Stimulated activated CD4-positive, alpha-beta T cell treated with anti-CD3 and anti-CD28 coated beads, Interleukin-4, amount 100 ng/mL, for 1 hour (primary cell): ENCODE results near the gene RIMS3.
A peak's percentile ranks its signal among the peaks of the same experiment; 100 is the strongest.

Experiments used
- DNase-seq: peaks from one replicate; pipeline ENCODE4 v3.0.0-alpha.2; 2020

RIMS3 gene

GRCh38 chr1:40627987-40628902, 37.2 kb downstream of the RIMS3 start:
- no peak for DNase-seq

GRCh38 chr1:40626383-40626770, 39.1 kb downstream of the RIMS3 start:
- DNase-seq, result no peak

- DNase-seq, result no peak
Observed at GRCh38 chr1:40625476-40626382, 39.8 kb downstream of the RIMS3 start.

GRCh38 chr1:40625076-40625475, 40.4 kb downstream of the RIMS3 start:
- DNase-seq, result peak; percentile 8

GRCh38 chr1:40622936-40623629, 42.4 kb downstream of the RIMS3 start:
- no peak for DNase-seq

- DNase-seq, result no peak
Observed at GRCh38 chr1:40621821-40622450, 43.5 kb downstream of the RIMS3 start.

GRCh38 chr1:40620586-40621210, 44.8 kb downstream of the RIMS3 start:
- no peak for DNase-seq

- DNase-seq, result no peak
Observed at GRCh38 chr1:40620150-40620549, 45.3 kb downstream of the RIMS3 start.

GRCh38 chr1:40618108-40618507, 47.4 kb downstream of the RIMS3 start:
- DNase-seq, result no peak

DNA sequence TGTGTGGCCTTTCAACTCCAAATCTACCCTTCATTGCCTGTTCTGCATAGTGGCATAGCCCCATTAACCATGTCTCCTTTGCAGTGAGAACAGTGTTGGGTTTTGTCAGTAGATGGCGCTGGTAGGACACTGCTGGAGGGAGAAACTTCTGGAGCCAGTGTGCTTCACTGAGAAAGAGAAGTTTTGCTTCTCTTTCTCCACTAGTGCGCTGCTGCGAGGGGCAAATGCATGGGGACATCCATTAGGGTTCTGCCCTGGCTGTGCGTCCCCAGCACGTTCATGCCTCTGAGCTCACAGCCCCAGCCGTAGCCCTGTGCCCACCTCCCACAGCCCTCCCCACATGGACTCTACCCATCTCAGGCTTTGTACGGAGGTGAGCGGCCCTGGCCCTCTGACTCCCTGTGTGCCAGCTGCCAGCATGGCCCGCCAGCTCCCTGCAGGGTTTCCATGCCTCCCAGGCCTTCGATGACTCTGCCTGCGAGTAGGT, 53.1 kb downstream of the RIMS3 start:
- DNase-seq, result peak; percentile 57

- DNase-seq, result no peak
Observed at GRCh38 chr1:40610156-40610555, 55.3 kb downstream of the RIMS3 start.

DNA sequence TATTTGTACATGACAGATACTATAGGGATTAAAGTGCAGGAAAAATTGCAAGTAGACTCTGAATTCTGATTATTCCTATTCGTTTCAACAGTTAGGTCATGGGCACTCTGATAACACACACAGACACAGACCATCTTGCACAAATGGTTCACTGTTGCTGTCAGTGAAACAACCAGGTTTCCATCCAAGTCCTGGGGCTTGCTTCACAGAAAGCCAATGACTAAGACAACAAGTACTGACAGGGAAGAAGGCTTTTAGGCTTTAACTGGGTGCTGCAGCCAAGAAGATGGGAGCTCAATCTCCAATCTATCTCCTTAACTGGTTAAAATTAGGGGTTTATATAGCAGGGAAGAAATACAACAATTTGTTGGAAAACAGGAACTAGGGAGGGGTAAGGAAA, 57.6 kb downstream of the RIMS3 start:
- DNase-seq, result no peak

- DNase-seq, result no peak
Observed at GRCh38 chr1:40606978-40607377, 58.5 kb downstream of the RIMS3 start.

- no peak for DNase-seq
Observed at GRCh38 chr1:40606194-40606593, 59.3 kb downstream of the RIMS3 start.

DNA sequence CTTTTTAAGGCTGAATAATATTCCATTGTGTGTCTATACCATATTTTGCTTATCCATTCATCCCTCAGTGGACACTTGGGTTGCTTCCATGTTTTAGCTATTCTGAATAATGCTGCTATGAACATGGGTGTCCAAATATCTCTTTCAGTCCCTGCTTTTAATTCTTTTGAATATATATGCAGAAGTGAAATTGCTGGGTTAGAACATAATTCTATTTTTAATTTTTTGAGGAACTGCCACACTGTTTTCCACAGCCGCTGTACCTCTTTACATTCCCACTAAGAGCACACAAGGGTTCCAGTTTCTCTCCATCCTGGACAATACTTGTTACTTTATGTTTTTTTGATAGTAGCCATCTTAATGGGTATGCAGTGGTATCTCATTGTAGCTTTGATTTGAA, 65.6 kb downstream of the RIMS3 start:
- no peak for DNase-seq

DNA sequence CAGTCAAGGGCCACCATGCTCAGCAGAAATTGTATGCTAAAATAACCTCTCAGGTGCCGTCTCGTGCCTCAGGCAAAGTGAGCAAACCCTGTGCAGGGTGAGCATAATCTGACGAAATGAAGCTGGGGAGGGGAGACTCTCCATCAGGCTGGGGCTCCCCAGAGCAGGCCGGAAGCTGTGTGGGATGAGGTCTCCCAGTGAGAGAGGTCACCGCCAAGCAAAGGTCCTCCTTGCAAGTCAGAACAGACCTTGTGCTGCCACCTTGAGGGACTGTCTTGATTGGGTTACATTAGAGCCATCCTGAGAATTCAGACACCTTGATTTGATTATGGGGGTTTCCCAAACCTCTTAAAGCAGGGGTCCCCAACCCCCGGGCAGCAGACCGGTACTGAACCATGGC, 69.9 kb downstream of the RIMS3 start:
- DNase-seq, result no peak

DNA sequence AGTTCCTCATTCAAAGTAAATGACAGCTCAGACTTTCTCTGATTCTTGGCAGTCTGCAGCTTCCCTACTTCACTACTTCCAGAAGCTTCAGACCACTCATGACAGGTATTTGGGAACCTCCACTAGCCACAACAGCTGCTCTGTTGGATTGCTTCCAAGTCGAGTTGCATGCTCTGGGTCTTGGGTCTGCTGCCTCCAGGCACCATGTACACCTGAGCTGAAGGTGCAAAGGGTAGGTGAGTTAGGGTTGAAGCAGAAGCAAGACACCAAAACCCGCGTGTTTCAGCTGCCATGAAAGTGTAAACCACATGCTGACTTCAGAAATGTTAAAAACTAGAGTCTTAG, 71.3 kb downstream of the RIMS3 start:
- DNase-seq, result no peak

DNA sequence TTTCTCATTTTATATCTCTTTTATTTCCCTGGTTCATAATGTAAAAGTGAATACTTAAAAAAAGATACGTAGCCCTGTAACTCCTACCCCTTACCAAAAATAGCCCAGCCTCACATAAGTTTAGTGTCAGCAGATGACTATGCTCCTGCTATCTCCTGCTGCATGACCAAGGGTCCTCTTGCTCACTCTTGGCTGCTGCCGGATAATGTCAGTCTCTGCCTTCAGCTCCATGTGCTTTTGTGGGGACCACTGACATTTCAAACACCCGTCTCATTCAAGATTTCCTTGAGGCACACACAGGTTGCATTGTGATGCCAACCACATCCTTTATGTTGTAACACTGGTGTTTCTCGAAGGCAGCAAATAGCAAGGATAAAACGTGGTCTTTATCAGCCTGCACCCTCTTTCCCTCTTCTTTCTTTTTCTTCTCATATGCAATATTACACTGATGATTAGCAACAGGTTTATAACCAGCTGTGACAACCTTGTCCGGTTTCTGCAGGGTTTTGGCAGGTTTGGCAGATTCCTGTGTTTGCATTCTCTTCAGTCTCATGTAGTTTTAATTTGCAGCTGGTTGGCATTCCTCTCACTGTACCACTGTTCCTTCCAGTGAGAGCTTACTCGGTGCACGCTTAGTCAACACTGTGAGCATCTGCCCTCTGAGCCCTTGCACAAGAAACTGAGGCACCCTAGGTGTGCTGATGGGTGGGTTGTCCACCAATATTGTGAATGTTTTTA, 71.9 kb downstream of the RIMS3 start:
- DNase-seq, result no peak

- no peak for DNase-seq
Observed at GRCh38 chr1:40592107-40592803, 73.2 kb downstream of the RIMS3 start.

GRCh38 chr1:40588586-40588985, 76.9 kb downstream of the RIMS3 start:
- no peak for DNase-seq

- no peak for DNase-seq
Observed at GRCh38 chr1:40583980-40584379, 81.5 kb downstream of the RIMS3 start.
